ENCODE data around the gene SPDYE5.
"Not testable (repeated sequence)": the region's sequence is repeated elsewhere in the genome, so short reads cannot be mapped to it uniquely, and the experiment has no call there.

SPDYE5 gene

GRCh38 chr7:75492020-75492419 lies at the start of gene SPDYE5:
Gene SPDYE5, plus strand, starts transcription at chr7:75492320. Its CDS starts 1,728 bp downstream, at chr7:75494048.
- not testable (repeated sequence) for DNase-seq (ENCODE audit: low read depth, low spot score)

- peak; percentile 33 for DNase-seq (ENCODE audit: low read depth, low spot score)
These were observed 49.5 kb upstream of the SPDYE5 start for GRCh38 chr7:75442465-75443111.

- not testable (repeated sequence) for DNase-seq (ENCODE audit: low read depth, low spot score)
These were observed 42.2 kb upstream of the SPDYE5 start for GRCh38 chr7:75449946-75450345.

DNA sequence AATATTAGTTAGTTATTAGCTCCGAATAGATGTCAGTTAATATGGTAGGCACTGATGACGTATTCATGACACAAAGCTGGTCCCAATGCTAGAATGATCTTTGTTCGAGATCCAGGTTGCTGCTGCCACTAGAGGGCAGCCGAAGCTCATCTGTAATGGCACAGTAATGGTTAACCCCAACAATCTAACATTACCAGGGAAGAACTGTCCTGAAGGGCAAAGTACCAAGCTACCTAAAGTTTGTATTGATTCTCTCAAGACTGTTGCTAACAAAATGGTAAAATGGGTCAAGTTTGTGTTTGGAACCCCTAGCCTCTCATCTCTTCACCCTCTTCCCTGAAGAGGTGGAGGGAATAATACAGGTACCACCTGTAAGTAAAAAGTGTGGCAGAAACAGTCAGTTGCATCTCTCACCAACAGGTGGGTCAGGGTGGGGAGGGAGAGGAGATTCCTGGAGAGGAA lies 39.6 kb upstream of the SPDYE5 start:
- not testable (repeated sequence) for DNase-seq (ENCODE audit: low read depth, low spot score)

GRCh38 chr7:75456403-75456802 lies 35.7 kb upstream of the SPDYE5 start:
- DNase-seq (ENCODE audit: low read depth, low spot score) = not testable (repeated sequence)

GRCh38 chr7:75458034-75458433 lies 34.1 kb upstream of the SPDYE5 start:
- not testable (repeated sequence) for DNase-seq (ENCODE audit: low read depth, low spot score)

GRCh38 chr7:75460541-75460940 lies 31.6 kb upstream of the SPDYE5 start:
- DNase-seq (ENCODE audit: low read depth, low spot score) = not testable (repeated sequence)

- DNase-seq (ENCODE audit: low read depth, low spot score) = not testable (repeated sequence)
These were observed 22.0 kb upstream of the SPDYE5 start for GRCh38 chr7:75470166-75470565.

DNA sequence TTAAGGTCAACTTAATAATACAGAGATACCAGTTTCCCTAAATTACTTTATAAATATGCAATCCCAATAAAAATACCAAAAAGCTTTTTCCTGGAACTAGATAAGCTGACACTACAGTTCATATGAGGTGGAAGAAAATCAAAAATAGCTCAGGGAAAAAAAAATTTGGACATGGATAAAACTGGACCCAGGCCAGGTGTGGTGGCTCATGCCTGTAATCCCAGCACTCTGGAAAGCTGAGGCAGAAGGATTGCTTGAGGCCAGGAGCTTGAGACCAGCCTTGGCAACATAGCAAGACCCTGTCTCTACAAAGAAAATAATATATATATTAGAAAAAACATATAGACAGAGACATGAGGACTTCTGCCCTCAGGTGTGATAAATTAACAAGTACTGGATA lies 14.7 kb upstream of the SPDYE5 start:
- DNase-seq (ENCODE audit: low read depth, low spot score) = not testable (repeated sequence)

DNA sequence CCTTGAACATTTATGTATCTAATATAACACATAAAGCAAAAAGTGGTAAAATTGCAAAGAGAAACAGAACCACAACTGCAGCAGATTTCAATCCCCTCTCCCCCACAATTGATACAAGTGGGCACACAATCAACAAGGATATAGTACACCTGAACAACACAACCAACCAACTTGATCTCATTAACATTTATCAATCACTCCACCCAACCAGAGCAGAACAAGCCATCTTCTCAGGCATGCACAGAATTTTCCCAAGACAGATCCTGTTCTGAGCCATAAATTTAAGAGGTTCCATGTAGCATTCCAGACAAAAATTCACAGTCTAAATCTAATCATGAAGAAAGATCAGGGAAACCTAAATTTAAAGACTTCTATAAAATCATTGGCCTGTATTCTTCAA lies 11.8 kb upstream of the SPDYE5 start:
- not testable (repeated sequence) for DNase-seq (ENCODE audit: low read depth, low spot score)

DNA sequence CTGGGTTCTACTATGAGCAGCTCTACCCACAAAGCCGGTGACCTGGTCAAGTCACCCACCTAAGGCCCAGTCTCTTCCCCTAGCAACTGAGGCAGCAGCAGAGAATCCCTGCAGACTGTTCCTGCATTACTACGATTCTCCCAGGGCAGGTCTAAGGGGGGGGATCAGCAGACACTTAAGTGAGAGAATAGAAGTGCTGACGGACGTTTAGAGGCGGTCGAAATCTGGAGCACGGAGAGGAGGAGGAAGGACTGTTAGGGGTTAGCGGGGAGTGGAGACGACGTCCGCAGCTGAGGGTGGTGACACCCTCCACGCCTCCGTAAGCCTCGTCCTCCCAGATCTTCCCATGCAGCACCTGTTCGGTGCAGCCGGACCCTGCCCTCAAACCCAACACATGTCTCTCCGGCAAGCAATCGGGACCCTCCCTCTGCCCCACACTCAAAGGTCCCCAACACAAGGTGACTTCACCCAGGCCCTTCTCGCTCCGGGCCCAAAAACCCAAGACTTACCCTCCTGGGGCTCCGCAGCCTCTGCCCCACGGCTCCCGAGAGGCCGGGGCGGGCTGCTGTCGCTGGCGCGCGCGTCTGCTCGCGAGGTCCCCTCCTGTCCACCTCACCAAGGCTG lies 6.7 kb upstream of the SPDYE5 start:
- peak; percentile 11 for DNase-seq (ENCODE audit: low read depth, low spot score)

- peak; percentile 96 for DNase-seq (ENCODE audit: low read depth, low spot score)
These were observed 6.0 kb upstream of the SPDYE5 start, which contains the start of gene POM121C for GRCh38 chr7:75485979-75486643. Gene POM121C, minus strand, starts transcription at chr7:75486299. Its CDS starts 44,803 bp downstream, at chr7:75441496.

DNA sequence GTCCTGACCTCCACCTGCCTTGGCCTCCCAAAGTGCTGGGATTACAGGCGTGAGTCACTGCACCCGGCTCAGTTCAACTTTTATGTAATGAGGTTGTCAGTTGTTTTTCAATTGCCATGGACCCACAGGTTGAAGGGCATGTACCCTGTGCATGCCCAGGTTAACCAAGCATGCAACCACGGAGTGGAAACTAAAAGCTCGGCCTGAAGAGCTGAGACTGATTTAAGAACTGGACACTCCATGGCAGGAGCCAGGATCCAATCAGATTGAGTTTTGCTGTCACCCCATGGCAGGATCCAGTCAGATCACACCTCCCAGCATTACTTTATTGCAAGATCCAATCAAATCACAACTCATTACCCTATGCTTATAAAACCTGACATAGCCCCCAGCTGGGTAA lies 16.9 kb downstream of the SPDYE5 start:
- DNase-seq (ENCODE audit: low read depth, low spot score) = not testable (repeated sequence)

DNA sequence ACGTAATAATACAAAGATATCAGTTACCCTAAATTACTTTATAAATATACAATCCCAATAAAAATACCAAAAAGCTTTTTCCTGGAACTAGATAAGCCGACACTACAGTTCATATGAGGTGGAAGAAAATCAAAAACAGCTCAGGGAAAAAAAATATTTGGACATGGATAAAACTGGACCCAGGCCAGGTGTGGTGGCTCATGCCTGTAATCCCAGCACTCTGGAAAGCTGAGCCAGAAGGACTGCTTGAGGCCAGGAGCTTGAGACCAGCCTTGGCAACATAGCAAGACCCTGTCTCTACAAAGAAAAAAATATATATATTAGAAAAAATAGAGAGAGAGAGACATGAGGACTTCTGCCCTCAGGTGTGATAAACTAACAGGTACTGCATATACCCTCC lies 26.7 kb downstream of the SPDYE5 start:
- not testable (repeated sequence) for DNase-seq (ENCODE audit: low read depth, low spot score)

DNA sequence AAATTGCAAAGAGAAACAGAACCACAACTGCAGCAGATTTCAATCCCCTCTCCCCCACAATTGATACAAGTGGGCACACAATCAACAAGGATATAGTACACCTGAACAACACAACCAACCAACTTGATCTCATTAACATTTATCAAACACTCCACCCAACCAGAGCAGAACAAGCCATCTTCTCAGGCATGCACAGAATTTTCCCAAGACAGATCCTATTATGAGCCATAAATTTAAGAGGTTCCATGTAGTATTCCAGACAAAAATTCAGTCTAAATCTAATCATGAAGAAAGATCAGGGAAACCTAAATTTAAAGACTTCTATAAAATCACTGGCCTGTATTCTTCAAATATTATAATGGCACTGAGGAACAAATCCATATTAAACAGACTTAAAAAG lies 29.6 kb downstream of the SPDYE5 start:
- not testable (repeated sequence) for DNase-seq (ENCODE audit: low read depth, low spot score)

- DNase-seq (ENCODE audit: low read depth, low spot score) = peak; percentile 17
These were observed 35.2 kb downstream of the SPDYE5 start for GRCh38 chr7:75527224-75527722.

DNA sequence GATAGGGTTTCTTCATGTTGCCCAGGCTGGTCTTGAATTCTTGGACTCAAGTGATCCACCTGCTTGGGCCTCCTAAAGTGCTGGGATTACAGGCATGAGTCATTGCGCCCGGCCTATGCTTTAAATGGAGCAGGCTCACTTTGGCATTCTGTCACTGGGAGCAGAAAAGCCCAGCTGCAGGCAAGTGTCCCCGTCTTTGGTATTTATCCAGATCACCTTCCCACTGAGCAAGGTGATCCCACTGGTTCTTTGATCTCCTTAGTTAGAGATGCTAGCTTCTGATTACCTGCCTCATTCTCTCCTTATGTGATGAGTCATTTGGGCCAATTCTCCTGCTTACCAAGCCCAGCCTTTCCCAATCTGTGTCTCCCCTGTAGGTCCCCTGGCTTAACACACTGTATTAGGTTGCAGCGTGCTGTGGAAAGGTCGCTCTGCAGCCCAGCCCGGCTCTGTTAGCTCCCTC lies 39.3 kb downstream of the SPDYE5 start:
- peak; percentile 19 for DNase-seq (ENCODE audit: low read depth, low spot score)

DNA sequence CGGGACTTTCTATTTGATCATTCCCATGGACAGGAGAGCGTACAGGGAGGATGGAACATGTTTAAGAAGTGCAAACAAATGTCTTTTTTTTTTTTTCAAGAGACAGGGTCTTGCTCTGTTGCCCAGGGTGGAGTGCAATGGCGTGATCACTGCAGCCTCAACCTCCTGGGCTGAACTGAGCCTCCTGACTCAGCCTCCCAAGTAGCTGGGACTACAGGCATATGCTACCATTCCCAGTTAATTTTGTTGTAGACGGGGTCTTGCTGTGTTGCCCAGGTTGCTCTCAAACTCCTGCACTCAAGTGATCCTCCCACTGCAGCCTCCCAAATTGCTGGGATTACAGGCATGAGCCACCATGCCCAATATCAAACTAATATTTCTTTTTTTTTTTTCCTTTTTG lies 40.5 kb downstream of the SPDYE5 start:
- no peak for DNase-seq (ENCODE audit: low read depth, low spot score)

DNA sequence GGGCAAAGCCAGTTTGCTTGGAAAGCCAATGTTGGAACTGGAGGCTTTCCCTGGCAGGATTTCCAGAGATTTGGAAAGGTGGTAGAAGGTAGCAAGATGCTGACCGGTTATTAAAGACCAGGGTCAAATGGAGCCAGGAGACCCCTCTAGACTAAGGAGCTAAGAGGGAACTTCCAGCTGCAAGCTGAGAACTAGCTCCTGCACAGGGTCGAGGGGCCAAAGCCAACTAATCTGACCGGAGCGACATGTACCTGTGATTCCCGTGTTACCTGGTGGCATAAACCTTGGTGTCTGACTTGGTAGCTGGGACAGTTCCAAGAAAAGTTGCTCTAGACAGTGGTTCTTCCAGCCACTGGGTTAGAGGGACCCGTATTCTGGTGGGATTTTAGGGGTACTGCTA lies 41.8 kb downstream of the SPDYE5 start:
- no peak for DNase-seq (ENCODE audit: low read depth, low spot score)

DNA sequence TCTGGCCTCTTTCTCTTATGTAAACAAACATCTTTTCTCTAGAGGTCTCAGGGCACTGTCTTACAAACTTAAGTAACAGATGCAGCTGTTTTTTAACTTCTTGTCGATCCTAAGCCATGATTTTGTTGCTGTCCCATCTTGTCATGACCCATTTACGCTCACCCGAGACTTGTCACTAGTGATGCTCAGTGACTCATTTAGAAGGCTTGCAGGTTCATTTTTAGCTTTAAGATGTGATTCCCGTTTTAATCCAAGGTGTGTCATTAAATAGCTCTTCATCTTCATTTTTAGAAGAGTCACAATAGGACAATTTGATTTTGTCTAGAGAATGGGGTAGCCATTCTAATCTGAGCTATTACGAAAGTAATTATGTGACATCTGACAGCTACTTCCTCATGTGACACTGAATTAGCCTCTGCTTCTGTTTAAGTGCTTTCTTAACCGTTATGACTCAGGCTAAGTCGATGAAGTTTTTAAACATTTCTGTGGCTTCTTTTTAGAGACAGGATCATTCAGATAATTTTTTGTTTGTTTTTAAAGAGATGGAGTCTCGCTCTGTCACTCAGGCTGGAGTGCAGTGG lies 42.7 kb downstream of the SPDYE5 start:
- DNase-seq (ENCODE audit: low read depth, low spot score) = peak; percentile 64

GRCh38 chr7:75536491-75536890 lies 44.4 kb downstream of the SPDYE5 start:
- no peak for DNase-seq (ENCODE audit: low read depth, low spot score)
